Spinal cord (tissue), 10 donors: ENCODE data around the gene PLA2G4E. TPM values are rescaled to one million over a fixed set of nuclear protein-coding genes. Genes with fewer than 3 reads are reported as not detected.

Experiments used
- DNase-seq, 6 donors: peaks; one replicate each; pipeline versions ENCODE4 v3.0.0 to v3.0.0-alpha.2; 2013 to 2015; ENCODE audit warnings: low spot score in 6 of 6, low read depth in 4 of 6
- H3K27ac ChIP-seq: one replicate; pipeline ENCODE4 v1.5.1; 2013; ENCODE audit warnings: low read depth, low read length, control low read depth
- H3K27me3 ChIP-seq: one replicate; pipeline ENCODE4 v1.6.1; 2013; ENCODE audit warnings: low read length; ENCODE audit not compliant: control insufficient read depth, insufficient read depth
- H3K36me3 ChIP-seq: one replicate; pipeline ENCODE4 v1.6.1; 2013; ENCODE audit warnings: low read length; ENCODE audit not compliant: control insufficient read depth, insufficient read depth
- H3K4me1 ChIP-seq: one replicate; pipeline ENCODE4 v1.6.1; 2013; ENCODE audit warnings: low read length; ENCODE audit not compliant: control insufficient read depth, insufficient read depth
- H3K4me3 ChIP-seq: one replicate; pipeline ENCODE4 v1.5.1; 2013; ENCODE audit warnings: low read depth, low read length, control low read depth
- H3K9me3 ChIP-seq: one replicate; pipeline ENCODE4 v1.6.1; 2013; ENCODE audit warnings: low read length; ENCODE audit not compliant: control insufficient read depth, insufficient read depth
- WGBS: methylation state at CpG from one replicate; pipeline ENCODE4 v1.1.5; 2013; ENCODE audit warnings: missing lambda C conversion rate; ENCODE audit not compliant: insufficient coverage; 5-methylcytosine and 5-hydroxymethylcytosine counted together
- polyA plus RNA-seq, 2 donors: library from polyadenylated mRNA; unstranded; fragments of 120-200 nt; gene quantifications; one replicate each; pipeline ENCODE4 v1.2.1, GENCODE V29; 2013; ENCODE audit not compliant: insufficient read length in 2 of 2
- total RNA-seq, 2 donors: library from RNA; depleted of rRNA in 1 of 2; stranded (reverse); fragments of 120-200 nt in 1 of 2; fragments of >200 nt in 1 of 2; gene quantifications; one replicate each; pipeline versions ENCODE4 v1.2.3 to v1.2.4, GENCODE V29; 2013 to 2014
- donor health status: healthy.

The PLA2G4E gene
- total and polyA plus RNA-seq, 4 donors, result not detected

DNA sequence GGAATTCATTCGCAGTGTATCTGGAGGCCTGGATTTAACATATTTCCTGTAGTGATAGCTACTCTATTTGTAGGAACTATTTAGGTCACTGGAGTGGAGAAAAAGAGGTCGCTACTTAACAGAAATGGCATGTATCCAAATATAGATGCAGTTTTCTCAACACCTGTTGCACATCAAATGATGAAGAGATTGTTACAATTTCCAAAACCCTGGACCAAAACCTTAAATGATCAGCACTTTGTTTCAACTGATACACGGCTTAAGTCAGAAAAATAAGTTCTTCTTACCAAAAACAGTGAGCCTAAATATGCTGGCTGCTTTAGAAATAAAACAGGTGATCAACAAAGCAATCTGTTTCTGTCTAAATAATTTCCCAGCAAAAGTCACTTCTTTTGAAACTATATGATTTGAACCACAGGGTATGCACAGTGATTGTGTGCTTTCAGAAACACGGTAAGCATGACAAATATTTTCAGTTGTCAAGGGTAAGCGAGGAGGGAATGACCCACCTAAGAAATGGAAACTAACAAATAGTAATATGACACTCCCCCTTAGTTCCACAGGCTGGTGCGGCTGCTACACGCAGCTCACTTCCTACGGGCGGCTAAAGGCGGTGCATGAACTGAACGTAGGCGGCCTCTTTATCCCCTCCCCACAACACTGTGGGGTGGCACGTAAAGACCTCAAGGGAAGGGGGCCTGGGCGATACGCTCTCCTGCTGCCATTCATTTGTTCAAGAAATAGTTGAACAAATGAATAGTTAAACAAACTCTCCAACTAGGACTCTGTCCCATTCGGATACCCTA, 49.5 kb downstream of the PLA2G4E start:
- DNase-seq, result peak in 3 of 6 donors; percentile 15 to 44 (median 20)
- H3K36me3 ChIP-seq, result no peaks in the 10 kb centered on the region
- 36% methylated on average over 3 of the region's 16 CpGs for WGBS
- H3K4me1 ChIP-seq, result peaks cover 17% of the 10 kb centered on the region
- peaks cover 3% of the 10 kb centered on the region for H3K27me3 ChIP-seq
- H3K4me3 ChIP-seq, result peak overlapping the region; percentile 56
- H3K9me3 ChIP-seq, result no peaks in the 10 kb centered on the region
- H3K27ac ChIP-seq, result peak overlapping the region; percentile 64

- H3K4me1 ChIP-seq, result peaks cover 17% of the 10 kb centered on the region
- H3K36me3 ChIP-seq, result no peaks in the 10 kb centered on the region
- H3K4me3 ChIP-seq, result no peak overlapping the region
- no peak for DNase-seq
- H3K27me3 ChIP-seq, result peaks cover 3% of the 10 kb centered on the region
- H3K9me3 ChIP-seq, result no peaks in the 10 kb centered on the region
- no CpG with 5 or more reads among the region's 1 CpG for WGBS
- no peak overlapping the region for H3K27ac ChIP-seq
Observed at GRCh38 chr15:41970456-41970855, 50.4 kb downstream of the PLA2G4E start.

DNA sequence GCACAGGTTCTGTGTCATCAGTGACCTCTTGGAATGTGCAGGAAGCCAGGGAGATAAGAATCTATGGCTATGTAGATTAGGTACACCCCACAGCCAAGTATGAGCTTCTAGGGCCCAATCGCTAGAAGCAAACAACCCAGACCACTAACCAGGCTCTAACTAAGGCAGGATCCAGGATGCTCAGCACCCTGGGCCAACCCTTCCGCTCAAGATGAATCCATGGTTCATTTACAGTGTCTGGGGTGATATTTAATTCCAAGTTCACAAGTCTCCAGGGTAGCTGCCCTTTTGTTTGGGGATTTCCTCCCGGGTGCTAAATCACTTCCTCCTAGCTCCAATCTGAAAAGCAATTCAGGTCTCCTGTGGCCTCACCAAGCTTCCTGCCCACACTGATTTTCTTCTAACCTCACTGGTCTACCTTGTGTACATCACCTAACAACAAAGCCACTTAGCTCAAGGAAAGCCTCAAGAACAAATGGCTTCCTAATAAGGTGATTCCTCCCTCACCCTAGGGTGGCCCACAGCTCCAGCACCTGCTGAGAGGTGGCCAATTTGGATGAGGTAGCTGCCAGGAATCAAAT, 50.9 kb downstream of the PLA2G4E start:
- H3K4me1 ChIP-seq, result peaks cover 17% of the 10 kb centered on the region
- no peaks in the 10 kb centered on the region for H3K9me3 ChIP-seq
- H3K27ac ChIP-seq, result no peak overlapping the region
- WGBS, result 65% methylated on average over 2 of the region's 3 CpGs
- no peak for DNase-seq
- H3K4me3 ChIP-seq, result no peak overlapping the region
- peaks cover 3% of the 10 kb centered on the region for H3K27me3 ChIP-seq
- H3K36me3 ChIP-seq, result no peaks in the 10 kb centered on the region

GRCh38 chr15:41968701-41969100, 52.1 kb downstream of the PLA2G4E start:
- WGBS, result no CpG with 5 or more reads among the region's 4 CpGs
- no peak overlapping the region for H3K27ac ChIP-seq
- H3K27me3 ChIP-seq, result no peaks in the 10 kb centered on the region
- DNase-seq, result no peak
- peaks cover 17% of the 10 kb centered on the region for H3K4me1 ChIP-seq
- no peak overlapping the region for H3K4me3 ChIP-seq
- H3K36me3 ChIP-seq, result no peaks in the 10 kb centered on the region
- no peaks in the 10 kb centered on the region for H3K9me3 ChIP-seq

DNA sequence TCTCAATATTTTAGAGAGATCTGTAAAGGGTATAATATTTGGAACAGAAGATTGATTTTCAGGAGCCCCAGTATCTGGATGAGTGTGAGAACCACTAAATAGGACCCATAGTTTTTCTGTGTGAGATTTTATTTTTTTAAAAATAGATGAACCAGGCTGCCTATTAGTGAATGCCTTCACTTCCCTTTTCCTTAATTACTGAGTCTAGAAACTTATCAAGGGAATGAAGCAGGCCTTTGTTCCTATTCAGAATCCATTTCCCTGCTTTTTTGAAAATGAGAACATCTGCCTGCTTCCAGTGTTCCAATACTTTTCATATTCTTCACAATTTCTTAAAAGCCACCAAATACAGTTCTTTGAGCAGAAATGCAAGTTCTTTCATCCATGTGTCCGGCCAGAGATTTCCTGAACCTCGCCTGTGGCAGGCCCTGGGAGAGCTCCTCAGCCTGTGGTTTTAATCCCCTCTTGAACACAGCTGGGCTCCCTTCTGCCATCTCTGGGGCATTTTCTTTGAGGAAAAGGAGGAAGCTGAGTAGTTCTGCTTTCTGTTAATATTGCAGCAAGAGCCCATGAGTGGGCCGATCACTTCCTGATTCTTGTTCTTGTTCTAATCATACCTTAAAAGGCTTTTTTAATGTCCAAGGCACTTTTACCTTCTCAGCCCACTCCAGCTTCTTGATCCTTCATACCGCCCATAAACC, 53.2 kb downstream of the PLA2G4E start:
- peak overlapping the region; percentile 67 for H3K27ac ChIP-seq
- peak in 1 of 6 donors; percentile 26 for DNase-seq
- WGBS, result 72% methylated on average over 3 of the region's 4 CpGs

GRCh38 chr15:41966920-41967465, 53.8 kb downstream of the PLA2G4E start:
- DNase-seq, result no peak
- Histone ChIP-seq H3K4me1 (peaks cover 11% of the 10 kb centered on the region), H3K27ac (peak overlapping the region; percentile 15), H3K36me3 (no peaks in the 10 kb centered on the region), H3K4me3 (no peak overlapping the region), H3K27me3 (no peaks in the 10 kb centered on the region), H3K9me3 (no peaks in the 10 kb centered on the region)
- 93% methylated on average over 3 of the region's 3 CpGs for WGBS

More for the DNA sequence above, 53.2 kb downstream of the PLA2G4E start:
- H3K9me3 ChIP-seq, result no peaks in the 10 kb centered on the region
- H3K4me3 ChIP-seq, result no peak overlapping the region
- H3K4me1 ChIP-seq, result peaks cover 12% of the 10 kb centered on the region
- no peaks in the 10 kb centered on the region for H3K36me3 ChIP-seq
- H3K27me3 ChIP-seq, result no peaks in the 10 kb centered on the region

DNA sequence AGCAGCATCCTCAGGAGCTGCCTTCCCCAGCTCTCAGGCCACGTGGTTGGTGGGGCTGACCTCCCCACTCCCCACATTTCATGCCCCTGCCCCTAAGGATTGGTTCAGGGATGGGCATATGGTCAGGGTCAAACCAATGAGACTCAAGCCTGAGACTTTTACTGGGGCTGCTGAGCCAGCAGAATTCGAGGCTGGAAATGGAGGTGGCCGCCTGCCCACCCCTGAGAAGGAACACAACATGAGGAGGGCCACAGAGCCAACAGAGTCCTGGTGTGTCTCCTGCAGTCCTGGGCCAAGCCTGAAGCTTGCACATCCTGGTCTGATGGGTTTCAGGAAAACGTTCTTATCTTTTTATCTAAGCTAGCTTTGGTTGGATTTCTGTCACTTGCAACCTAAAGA, 54.4 kb downstream of the PLA2G4E start:
- 88% methylated on average over 4 of the region's 4 CpGs for WGBS
- no peak overlapping the region for H3K4me3 ChIP-seq
- no peaks in the 10 kb centered on the region for H3K27me3 ChIP-seq
- DNase-seq, result no peak
- peaks cover 6% of the 10 kb centered on the region for H3K4me1 ChIP-seq
- H3K9me3 ChIP-seq, result no peaks in the 10 kb centered on the region
- H3K27ac ChIP-seq, result no peak overlapping the region
- H3K36me3 ChIP-seq, result no peaks in the 10 kb centered on the region

DNA sequence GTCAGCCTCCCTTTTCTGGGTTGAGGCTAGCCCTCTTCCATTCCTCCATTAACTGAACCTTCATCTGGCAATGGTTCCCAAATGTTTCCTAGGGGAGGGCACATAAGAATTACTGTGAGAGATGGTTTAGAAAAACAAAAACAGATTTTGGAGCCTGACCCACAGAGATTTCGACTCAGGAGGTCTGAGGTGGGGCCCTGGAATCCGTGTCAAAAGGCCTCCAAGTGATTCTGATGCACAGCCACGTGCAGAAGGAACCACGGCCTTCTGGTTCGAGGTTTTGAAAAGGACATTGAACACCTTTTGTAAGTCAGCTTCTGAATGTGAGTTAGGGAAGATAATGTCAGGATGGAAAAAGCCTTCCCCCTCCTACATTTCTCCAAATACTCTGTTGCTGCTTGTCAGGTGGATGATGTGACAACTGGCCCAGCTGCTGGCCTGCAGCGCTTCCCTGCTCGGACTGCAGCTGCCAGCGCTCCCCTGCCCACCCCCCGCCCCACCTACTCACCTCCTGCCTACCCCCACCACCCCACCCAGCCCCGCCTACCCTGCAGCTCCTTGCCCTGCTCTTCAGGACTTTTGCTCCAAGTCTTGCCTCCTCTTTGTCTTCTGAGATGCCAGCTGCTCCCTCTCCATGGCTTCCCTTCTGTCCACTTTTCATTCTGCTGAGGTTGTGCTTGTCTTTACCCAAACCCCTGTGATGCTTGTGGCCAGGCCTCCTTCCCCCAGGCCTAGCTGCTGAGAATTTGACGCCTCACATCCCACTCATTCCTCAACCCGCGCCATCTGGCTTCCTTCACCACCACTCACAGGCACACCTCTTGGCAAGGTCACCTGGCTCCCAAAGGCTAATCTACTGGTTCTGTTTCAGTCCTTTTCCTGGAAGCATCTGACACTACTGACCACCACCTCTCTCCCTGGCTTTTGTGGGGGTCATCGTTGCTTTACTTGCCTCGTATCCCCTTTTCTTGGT, 55.1 kb downstream of the PLA2G4E start:
- Histone ChIP-seq H3K9me3 (no peaks in the 10 kb centered on the region), H3K4me3 (no peak overlapping the region), H3K4me1 (peaks cover 6% of the 10 kb centered on the region), H3K27me3 (no peaks in the 10 kb centered on the region), H3K27ac (no peak overlapping the region), H3K36me3 (no peaks in the 10 kb centered on the region)
- WGBS, result 86% methylated on average over 8 of the region's 15 CpGs
- no peak for DNase-seq
